Measurements from ENCODE around the gene RNF227.

The RNF227 gene

DNA sequence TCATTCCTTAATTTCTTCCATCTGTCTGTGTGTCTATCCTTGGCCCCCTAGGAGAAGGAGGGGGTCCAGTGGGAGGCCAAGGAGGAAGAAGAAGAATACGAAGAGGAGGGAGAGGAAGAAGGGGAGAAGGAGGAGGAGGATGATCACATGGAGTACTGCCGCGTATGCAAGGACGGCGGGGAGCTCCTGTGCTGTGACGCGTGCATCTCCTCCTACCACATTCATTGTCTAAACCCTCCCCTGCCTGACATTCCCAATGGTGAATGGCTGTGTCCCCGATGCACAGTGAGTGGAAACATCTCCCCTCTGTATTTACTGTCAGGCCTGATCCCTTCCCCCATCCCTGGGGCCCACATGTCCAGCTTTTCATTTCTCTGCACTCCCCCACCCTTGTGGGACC, 21.2 kb downstream of the RNF227 start:
- Histone ChIP-seq H3K27me3 (no peaks in the 10 kb centered on the region), H3K36me3 (peaks cover 49% of the 10 kb centered on the region)
- TF ChIP-seq, protein P1, sequence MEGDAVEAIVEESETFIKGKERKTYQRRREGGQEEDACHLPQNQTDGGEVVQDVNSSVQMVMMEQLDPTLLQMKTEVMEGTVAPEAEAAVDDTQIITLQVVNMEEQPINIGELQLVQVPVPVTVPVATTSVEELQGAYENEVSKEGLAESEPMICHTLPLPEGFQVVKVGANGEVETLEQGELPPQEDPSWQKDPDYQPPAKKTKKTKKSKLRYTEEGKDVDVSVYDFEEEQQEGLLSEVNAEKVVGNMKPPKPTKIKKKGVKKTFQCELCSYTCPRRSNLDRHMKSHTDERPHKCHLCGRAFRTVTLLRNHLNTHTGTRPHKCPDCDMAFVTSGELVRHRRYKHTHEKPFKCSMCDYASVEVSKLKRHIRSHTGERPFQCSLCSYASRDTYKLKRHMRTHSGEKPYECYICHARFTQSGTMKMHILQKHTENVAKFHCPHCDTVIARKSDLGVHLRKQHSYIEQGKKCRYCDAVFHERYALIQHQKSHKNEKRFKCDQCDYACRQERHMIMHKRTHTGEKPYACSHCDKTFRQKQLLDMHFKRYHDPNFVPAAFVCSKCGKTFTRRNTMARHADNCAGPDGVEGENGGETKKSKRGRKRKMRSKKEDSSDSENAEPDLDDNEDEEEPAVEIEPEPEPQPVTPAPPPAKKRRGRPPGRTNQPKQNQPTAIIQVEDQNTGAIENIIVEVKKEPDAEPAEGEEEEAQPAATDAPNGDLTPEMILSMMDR (IDR thresholded peaks at IDR 0.05; ENCODE audit: low read depth, low read length), result no peak

DNA sequence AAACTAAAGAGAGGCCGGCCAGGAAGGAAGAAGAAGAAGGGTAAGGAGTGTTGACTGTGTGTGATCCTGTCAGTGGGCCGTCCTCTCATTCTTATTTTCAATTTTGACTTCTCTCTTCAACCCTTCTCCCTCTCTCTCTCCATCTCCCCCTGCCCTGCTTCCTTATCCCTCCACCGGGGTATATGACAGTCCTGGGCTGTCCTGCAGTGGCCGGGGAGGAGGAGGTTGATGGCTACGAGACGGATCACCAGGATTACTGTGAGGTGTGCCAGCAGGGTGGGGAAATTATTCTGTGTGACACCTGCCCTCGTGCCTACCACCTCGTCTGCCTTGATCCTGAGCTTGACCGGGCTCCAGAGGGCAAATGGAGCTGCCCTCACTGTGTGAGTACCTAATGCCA, 21.9 kb downstream of the RNF227 start:
- Histone ChIP-seq H3K9me3 (no peaks in the 10 kb centered on the region), H3K27me3 (no peaks in the 10 kb centered on the region), H3K4me3 (ENCODE audit: low read depth, low read length) (no peak overlapping the region), H3K4me1 (no peaks in the 10 kb centered on the region; the same call in 1 of the 2 replicates), H3K36me3 (peaks cover 49% of the 10 kb centered on the region)
- DNase-seq, result no peak
- TF ChIP-seq, protein P1 (IDR thresholded peaks at IDR 0.05; ENCODE audit: low read depth, low read length), result no peak

More for the DNA sequence above, 21.2 kb downstream of the RNF227 start:
- no peak overlapping the region for H3K4me3 ChIP-seq (ENCODE audit: low read depth, low read length)
- H3K9me3 ChIP-seq, result no peaks in the 10 kb centered on the region
- H3K4me1 ChIP-seq, result no peaks in the 10 kb centered on the region; the same call in 1 of the 2 replicates
- DNase-seq, result no peak

DNA sequence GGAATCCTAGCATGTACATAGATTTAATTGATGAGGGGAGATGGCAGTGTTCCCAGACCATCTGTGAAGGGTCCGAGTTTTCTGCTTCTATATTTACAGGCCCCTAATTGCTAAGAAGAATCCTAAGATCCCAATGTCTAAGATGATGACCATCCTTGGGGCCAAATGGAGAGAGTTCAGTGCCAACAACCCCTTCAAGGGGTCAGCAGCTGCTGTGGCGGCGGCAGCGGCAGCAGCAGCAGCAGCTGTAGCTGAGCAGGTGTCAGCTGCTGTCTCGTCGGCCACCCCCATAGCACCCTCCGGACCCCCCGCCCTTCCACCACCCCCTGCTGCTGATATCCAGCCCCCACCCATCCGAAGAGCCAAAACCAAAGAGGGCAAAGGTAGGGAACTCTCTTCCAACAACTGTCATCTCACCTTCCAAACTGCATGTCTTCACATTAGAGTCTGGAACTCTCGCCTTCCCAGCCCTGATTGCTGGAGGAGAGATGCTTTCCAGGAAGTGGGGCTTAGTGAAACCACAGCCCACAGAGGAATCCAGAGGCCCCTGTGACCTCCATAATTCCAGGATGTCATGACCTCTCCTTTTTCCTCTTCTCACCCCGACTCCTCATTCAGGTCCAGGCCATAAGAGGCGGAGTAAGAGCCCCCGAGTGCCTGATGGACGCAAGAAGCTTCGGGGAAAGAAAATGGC, 22.8 kb downstream of the RNF227 start:
- Histone ChIP-seq H3K36me3 (peaks cover 41% of the 10 kb centered on the region), H3K9me3 (no peaks in the 10 kb centered on the region), H3K27me3 (no peaks in the 10 kb centered on the region), H3K4me3 (ENCODE audit: low read depth, low read length) (no peak overlapping the region), H3K4me1 (no peaks in the 10 kb centered on the region; the same call in 1 of the 2 replicates)
- TF ChIP-seq, protein P1 (IDR thresholded peaks at IDR 0.05; ENCODE audit: low read depth, low read length), result no peak
- DNase-seq, result no peak

DNA sequence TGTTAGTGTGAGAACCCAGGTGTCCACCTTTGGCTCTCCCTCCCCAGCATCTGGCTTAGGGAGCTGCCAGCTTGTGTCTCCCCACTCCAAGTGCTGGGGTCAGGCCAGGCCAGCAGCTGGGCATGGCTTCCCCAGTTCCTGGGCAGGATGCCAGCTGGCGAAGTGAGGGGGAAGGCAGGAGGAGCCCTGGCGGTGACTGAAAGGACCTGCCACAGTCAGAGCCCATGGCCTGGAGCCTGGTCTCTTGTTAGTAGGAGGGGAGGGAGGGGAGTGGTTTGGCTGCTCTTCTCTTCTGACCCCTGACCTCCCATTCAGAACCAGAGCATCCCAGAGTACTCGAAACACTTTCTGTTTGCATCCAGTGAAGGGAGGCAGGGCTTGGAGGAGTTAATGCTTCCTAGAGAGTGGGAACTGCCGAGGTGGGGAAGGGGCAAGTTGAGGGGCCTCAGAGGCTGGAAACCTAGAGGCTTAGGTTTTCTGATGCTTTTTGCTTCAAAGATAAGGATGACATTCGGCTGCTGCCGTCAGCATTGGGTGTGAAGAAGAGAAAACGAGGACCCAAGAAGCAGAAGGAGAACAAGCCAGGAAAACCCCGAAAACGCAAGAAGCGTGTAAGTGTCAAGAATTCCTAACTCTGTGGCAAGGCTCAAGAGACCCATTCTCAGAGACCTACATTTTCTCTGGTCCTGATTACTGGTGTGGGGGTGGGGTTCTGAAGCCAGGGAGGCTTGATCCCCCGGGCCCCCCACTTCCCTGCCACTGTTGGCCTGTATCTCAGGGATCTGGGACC, 26.7 kb downstream of the RNF227 start:
- TF ChIP-seq, protein P1 (IDR thresholded peaks at IDR 0.05; ENCODE audit: low read depth, low read length), result peak; percentile 42
- Histone ChIP-seq H3K27me3 (no peaks in the 10 kb centered on the region), H3K36me3 (peaks cover 16% of the 10 kb centered on the region), H3K4me3 (ENCODE audit: low read depth, low read length) (peak overlapping the region; percentile 55), H3K4me1 (no peaks in the 10 kb centered on the region; the same call in 1 of the 2 replicates), H3K9me3 (no peaks in the 10 kb centered on the region)
- peak; percentile 95 for DNase-seq

DNA sequence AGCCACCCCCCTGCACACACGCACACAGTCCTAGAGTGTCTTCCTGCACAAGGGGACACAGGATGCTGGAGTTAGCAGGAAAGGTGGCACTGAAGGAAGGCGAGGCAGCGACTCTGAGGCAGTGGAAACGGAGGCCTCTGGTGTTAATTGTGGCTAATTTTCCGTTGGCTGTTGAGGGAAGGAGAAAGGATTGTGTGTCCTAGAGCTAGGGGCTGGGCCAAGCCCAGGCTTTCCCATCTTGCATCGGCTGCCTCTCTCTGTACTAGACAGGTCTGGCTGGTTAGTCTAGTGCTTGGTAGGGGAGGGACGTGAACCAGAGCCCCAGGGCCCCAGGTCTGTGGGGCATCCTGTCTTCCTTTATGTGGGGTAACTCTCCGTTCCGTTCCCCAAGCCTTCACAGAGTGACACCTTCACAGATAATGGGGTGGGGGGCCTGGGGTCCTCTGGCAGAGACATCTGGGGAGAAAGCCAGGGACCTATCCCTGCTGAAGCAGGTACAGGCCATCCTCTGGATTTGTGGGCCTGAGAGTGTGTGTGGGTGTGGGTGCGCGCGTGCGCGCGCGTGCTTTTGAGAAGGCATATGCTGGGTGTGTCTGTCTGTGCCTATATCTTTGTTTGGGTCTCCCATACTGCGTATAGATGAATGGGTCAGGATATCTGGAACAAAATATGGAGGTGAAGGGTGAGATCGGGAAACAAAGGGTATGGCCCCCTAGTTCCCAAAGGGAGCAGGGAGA, 27.7 kb downstream of the RNF227 start, which contains the start of gene CHD3:
TSS of gene CHD3 (plus strand) at position 606 of the 737 bp plus-strand sequence. CDS start 212 bp downstream, outside the sequence.
- H3K36me3 ChIP-seq, result peaks cover 10% of the 10 kb centered on the region
- no peaks in the 10 kb centered on the region for H3K9me3 ChIP-seq
- H3K27me3 ChIP-seq, result no peaks in the 10 kb centered on the region
- peak within 1 kb of the TSS; percentile 55 for H3K4me3 ChIP-seq (ENCODE audit: low read depth, low read length)
- H3K4me1 ChIP-seq, result no peaks in the 10 kb centered on the region; the same call in 1 of the 2 replicates
- DNase-seq, result peak; percentile 19
- TF ChIP-seq, protein P1 (IDR thresholded peaks at IDR 0.05; ENCODE audit: low read depth, low read length), result no peak

Data from BE2C (cell line).